ENCODE data around the gene RBFOX2. TPM values are rescaled to one million over a fixed set of nuclear protein-coding genes. Genes with fewer than 3 reads are reported as not detected.

RBFOX2 gene
- polyA plus RNA-seq, 2 of the 4 experiments (the other 2 are of a cell fraction), result 30.3 to 77.7 TPM

DNA sequence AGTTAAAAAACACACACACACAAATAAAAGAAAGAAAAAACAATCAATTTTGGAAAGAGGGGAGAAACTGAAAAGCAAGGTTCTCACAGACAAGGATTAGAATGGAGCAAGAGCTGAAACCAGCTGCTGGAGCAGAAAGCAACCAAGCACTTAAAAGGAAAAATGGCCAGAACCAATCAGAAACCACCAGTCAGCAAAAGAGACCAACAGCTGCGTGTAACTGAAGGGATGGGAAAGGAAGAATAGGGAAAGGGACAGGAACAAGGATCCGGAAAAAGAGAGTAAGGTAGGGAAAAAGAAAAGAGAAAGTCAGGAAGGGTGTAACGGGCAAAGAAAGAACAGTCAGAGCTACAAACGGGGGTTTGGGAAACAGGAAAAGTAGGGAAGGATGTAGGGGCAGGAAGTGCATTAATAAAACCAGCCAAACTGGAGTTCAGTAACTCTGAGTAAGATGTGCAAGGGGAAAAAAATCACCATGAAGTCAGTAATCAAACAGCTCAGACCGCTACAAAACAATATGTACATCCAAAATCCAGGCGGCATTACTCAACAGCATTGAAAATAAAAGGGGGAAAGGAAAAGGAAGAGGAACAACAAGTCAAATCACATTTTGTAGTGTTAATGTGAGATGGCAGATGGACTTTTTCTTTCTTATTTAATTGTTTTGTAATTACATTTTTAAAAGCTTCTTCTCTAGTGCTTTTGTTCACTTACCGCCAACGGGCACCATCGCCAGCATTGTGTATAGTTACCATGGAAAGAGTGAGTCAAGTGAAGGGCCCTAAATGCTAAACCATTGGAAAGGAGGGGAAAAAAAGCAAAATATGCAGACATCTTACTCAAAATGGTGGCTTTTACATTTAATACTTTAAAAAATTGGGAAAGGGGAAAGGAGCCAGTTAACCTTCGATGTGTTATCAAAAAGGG is 261.7 kb downstream of the RBFOX2 start:
- TF ChIP-seq KDM5A (IDR thresholded peaks at IDR 0.05), result no peak
- TF ChIP-seq MAFK (IDR thresholded peaks at IDR 0.05; ENCODE audit: partially characterized antibody), result peak; percentile 37
- no peak for FAIRE-seq
- Histone ChIP-seq H3K4me1 (no peaks in the 10 kb centered on the region), H3K4me2 (no peak overlapping the region), H3K4me3 (no peak overlapping the region), H3K9me3 (no peaks in the 10 kb centered on the region), H3K27ac (no peak overlapping the region)
- WGBS (ENCODE audit: missing lambda C conversion rate), result 94% methylated on average over 10 of the region's 10 CpGs
- ChIA-PET CTCF (interaction anchor here (0.6 kb wide), 1 partner anchor 164 kb away, joined by 3 read pairs; no protein-coding TSS in a partner anchor), POLR2A (no interaction called here)
- no peak for ATAC-seq
- DNase-seq (ENCODE audit: low read depth in 1 of 2, low spot score in 1 of 2), result no peak

DNA sequence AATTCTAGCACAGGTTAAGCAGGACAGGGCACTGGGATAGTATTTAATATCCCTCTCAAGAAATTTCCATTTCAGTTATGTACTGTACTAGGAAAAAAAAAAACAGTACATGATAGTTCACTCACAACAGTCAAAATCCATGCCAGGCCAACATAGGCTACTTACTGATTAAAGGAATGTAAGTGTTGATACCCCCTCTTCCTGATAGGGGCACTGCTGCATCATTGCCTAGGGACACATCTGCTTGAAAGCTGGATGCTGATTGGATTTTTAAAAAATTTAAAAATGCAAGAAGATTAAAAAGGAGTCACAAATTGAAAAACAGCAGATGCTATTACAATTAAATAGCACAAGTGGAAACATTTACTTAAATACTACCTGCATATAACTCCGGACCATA is 267.6 kb downstream of the RBFOX2 start:
- no peak overlapping the region for H3K4me2 ChIP-seq
- H3K4me1 ChIP-seq, result no peaks in the 10 kb centered on the region
- TF ChIP-seq CBX8 (IDR thresholded peaks at IDR 0.05) (no peak), ZNF302 (CRISPR knock-in tag; IDR thresholded peaks at IDR 0.05) (no peak), SMC3 (IDR thresholded peaks at IDR 0.05) (peak; percentile 27; the same call in 1 of the 3 replicates), RAD21 (conservative IDR thresholded peaks at IDR 0.05 in 1 of 2, IDR thresholded peaks at IDR 0.05 in 1 of 2) (peak; percentile 39 to 58; a peak in 4 of 5 replicates)
- TF ChIP-seq, protein P1, sequence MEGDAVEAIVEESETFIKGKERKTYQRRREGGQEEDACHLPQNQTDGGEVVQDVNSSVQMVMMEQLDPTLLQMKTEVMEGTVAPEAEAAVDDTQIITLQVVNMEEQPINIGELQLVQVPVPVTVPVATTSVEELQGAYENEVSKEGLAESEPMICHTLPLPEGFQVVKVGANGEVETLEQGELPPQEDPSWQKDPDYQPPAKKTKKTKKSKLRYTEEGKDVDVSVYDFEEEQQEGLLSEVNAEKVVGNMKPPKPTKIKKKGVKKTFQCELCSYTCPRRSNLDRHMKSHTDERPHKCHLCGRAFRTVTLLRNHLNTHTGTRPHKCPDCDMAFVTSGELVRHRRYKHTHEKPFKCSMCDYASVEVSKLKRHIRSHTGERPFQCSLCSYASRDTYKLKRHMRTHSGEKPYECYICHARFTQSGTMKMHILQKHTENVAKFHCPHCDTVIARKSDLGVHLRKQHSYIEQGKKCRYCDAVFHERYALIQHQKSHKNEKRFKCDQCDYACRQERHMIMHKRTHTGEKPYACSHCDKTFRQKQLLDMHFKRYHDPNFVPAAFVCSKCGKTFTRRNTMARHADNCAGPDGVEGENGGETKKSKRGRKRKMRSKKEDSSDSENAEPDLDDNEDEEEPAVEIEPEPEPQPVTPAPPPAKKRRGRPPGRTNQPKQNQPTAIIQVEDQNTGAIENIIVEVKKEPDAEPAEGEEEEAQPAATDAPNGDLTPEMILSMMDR (IDR thresholded peaks at IDR 0.05), result peak; percentile 21; the same call in 1 of the 3 replicates
- DNase-seq (ENCODE audit: low read depth in 1 of 2, low spot score in 1 of 2) (peak; percentile 15 to 33), ATAC-seq (peak in 1 of 2 experiments; percentile 50; a peak in 1 of 6 replicates), FAIRE-seq (no peak)
- ChIA-PET CTCF (interaction anchor here (0.7 to 1.0 kb wide), 4 partner anchors 9 to 226 kb away, joined by 3 read pairs; no protein-coding TSS in a partner anchor), POLR2A (no interaction called here)
- no peaks in the 10 kb centered on the region for H3K9me3 ChIP-seq
- no peak overlapping the region for H3K27ac ChIP-seq
- H3K4me3 ChIP-seq, result no peak overlapping the region
- WGBS (ENCODE audit: missing lambda C conversion rate), result 93% methylated on average over 1 of the region's 1 CpG

DNA sequence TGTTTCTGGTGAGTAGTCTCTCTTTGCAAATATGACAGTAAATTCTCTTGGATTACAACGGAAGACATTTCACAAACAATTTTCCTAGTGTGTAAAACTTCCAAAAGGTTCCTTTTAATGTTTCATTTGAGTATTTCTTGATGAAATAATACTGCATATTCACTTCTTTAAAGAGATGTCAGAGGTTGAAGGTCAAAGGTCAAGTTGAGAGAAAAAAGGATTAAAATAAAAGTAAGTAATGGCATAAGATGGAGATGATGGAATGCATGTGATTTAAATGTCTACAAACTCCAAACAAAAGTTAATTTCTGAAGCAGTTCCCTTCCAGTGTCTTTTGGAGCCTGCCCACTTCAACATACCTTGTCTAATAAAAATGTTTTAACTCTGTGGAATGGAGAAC is 270.2 kb downstream of the RBFOX2 start:
- no peak for ATAC-seq
- Histone ChIP-seq H3K4me2 (no peak overlapping the region), H3K27ac (no peak overlapping the region), H3K4me1 (no peaks in the 10 kb centered on the region), H3K9me3 (no peaks in the 10 kb centered on the region), H3K4me3 (no peak overlapping the region)
- DNase-seq (ENCODE audit: low read depth in 1 of 2, low spot score in 1 of 2), result no peak
- FAIRE-seq, result no peak
- TF ChIP-seq RAD21 (conservative IDR thresholded peaks at IDR 0.05 in 1 of 2, IDR thresholded peaks at IDR 0.05 in 1 of 2) (no peak), SMC3 (IDR thresholded peaks at IDR 0.05) (no peak)
- TF ChIP-seq, protein P2, sequence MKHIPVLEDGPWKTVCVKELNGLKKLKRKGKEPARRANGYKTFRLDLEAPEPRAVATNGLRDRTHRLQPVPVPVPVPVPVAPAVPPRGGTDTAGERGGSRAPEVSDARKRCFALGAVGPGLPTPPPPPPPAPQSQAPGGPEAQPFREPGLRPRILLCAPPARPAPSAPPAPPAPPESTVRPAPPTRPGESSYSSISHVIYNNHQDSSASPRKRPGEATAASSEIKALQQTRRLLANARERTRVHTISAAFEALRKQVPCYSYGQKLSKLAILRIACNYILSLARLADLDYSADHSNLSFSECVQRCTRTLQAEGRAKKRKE (CRISPR knock-in tag; IDR thresholded peaks at IDR 0.05; ENCODE audit: low read depth), result no peak
- ChIA-PET POLR2A (no interaction called here), CTCF (interaction anchor here (1.6 kb wide), 1 partner anchor 307 kb away, joined by 5 read pairs; no protein-coding TSS in a partner anchor)
- 85% methylated on average over 1 of the region's 1 CpG for WGBS (ENCODE audit: missing lambda C conversion rate)

DNA sequence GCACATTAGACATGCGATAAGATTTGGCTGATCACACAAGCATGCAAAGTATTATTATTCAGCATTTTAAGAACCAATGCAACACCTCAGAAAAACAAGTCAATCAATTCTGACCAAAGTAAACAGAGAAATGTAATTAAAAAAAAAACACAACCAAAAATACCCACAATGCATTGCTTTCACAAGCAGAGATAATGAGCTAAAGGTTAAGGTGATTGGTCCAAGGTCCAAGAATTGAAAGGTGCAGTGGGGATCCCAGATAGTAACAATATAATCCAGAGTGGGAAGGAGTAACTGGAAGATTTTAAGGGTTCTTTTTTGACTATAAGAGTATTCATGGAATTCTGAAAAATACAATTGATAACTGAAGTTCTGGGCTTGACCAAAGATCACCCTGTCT is 271.9 kb downstream of the RBFOX2 start:
- TF ChIP-seq FOSB (CRISPR knock-in tag; IDR thresholded peaks at IDR 0.05) (no peak), BHLHE40 (IDR thresholded peaks at IDR 0.05; ENCODE audit: low read depth, low read length) (no peak), EHF (CRISPR knock-in tag; IDR thresholded peaks at IDR 0.05) (no peak), EHMT2 (IDR thresholded peaks at IDR 0.05; ENCODE audit: low read depth) (no peak), TP53 (CRISPR knock-in tag; IDR thresholded peaks at IDR 0.05) (no peak)
- TF ChIP-seq, protein P3, sequence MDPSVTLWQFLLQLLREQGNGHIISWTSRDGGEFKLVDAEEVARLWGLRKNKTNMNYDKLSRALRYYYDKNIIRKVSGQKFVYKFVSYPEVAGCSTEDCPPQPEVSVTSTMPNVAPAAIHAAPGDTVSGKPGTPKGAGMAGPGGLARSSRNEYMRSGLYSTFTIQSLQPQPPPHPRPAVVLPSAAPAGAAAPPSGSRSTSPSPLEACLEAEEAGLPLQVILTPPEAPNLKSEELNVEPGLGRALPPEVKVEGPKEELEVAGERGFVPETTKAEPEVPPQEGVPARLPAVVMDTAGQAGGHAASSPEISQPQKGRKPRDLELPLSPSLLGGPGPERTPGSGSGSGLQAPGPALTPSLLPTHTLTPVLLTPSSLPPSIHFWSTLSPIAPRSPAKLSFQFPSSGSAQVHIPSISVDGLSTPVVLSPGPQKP (IDR thresholded peaks at IDR 0.05; ENCODE audit: low read depth, low read length), result no peak
- H3K4me2 ChIP-seq, result no peak overlapping the region
- no peaks in the 10 kb centered on the region for H3K9me3 ChIP-seq
- ChIA-PET CTCF (interaction anchor here (0.7 to 1.9 kb wide), 6 partner anchors 16 to 309 kb away, joined by 3 to 5 read pairs (median 4); no protein-coding TSS in a partner anchor), POLR2A (no interaction called here)
- ATAC-seq, result no peak
- no peak for DNase-seq (ENCODE audit: low read depth in 1 of 2, low spot score in 1 of 2)
- H3K27ac ChIP-seq, result no peak overlapping the region
- H3K4me1 ChIP-seq, result no peaks in the 10 kb centered on the region
- FAIRE-seq, result no peak
- H3K4me3 ChIP-seq, result no peak overlapping the region
- 97% methylated on average over 1 of the region's 1 CpG for WGBS (ENCODE audit: missing lambda C conversion rate)
